HepG2 (cell line): Measurements from ENCODE around the gene ANTKMT. TPM values are rescaled to one million over a fixed set of nuclear protein-coding genes. Genes with fewer than 3 reads are reported as not detected.

ENCODE experiments used
- ATAC-seq: fragments of 200-7000 bp; cut with Tn5 transposase; 3 replicates; pipeline ENCODE4 v1.9.1; 2020; ENCODE audit warnings: mild to moderate bottlenecking, moderate library complexity
- BruUV-seq: library from RNA; stranded (reverse); fragments of 400-500 nt; replicated peaks from 2 replicates; lab custom pipeline; 2021; lab: Mats Ljungman, UMichigan
- CTCF ChIA-PET: fragments of 300-600 bp; formaldehyde crosslinking; extraction: SDS; loops from one replicate; lab custom pipeline; 2021; ENCODE audit warnings: low total read pairs, inconsistent platforms, low intra/inter-chr PET ratio; lab: Yijun Ruan, JAX
- POLR2A ChIA-PET: fragments of 350-600 bp; sonication (Branson Sonifier 250); formaldehyde crosslinking; loops from one replicate; lab custom pipeline; 2020; ENCODE audit warnings: antibody characterized with exemption, inconsistent platforms; lab: Yijun Ruan, JAX
- DNase-seq: peaks from one replicate; pipeline ENCODE4 v3.0.0-alpha.2; 2015; ENCODE audit warnings: low spot score
- FAIRE-seq: peaks from 3 replicates; lab custom pipeline; 2011; peaks lifted over from hg19 to GRCh38; lab: Jason Lieb, UNC
- H2AFZ ChIP-seq: one replicate; pipeline ENCODE4 v1.6.1; 2011; ENCODE audit warnings: low read length, inconsistent platforms
- H3K27ac ChIP-seq: fragments of 300-600 bp; 3 replicates; pipeline ENCODE4 v1.8.0; 2011; ENCODE audit warnings: mixed run types, mild to moderate bottlenecking, mixed read lengths, low read length, inconsistent platforms; ENCODE audit not compliant: insufficient read depth; ENCODE audit errors: extremely low read length
- H3K27me3 ChIP-seq, 2 experiments: fragments of 200-600 bp in 1 of 2; 2 replicates in 1 of 2; 3 replicates in 1 of 2; pipeline versions ENCODE4 v1.6.0 to v1.8.0; 2011; ENCODE audit warnings: low read length in 2 of 2, mild to moderate bottlenecking in 2 of 2, moderate library complexity in 2 of 2, inconsistent platforms in 1 of 2; ENCODE audit not compliant: insufficient read depth in 2 of 2, control insufficient read depth in 1 of 2
- H3K36me3 ChIP-seq, 2 experiments: fragments of 200-600 bp in 1 of 2; replicated peaks in 1 of 2; 2 replicates in 1 of 2; 3 replicates in 1 of 2; pipeline versions ENCODE4 v1.5.1 to v1.8.0; 2011; ENCODE audit warnings: low read length in 2 of 2, inconsistent platforms in 1 of 2; ENCODE audit not compliant: insufficient read depth in 2 of 2, control insufficient read depth in 1 of 2
- H3K4me1 ChIP-seq: 2 replicates; pipeline ENCODE4 v1.5.1; 2012; ENCODE audit warnings: low read length, inconsistent platforms; ENCODE audit not compliant: insufficient read depth
- H3K4me2 ChIP-seq: 2 replicates; pipeline ENCODE4 v1.6.0; 2011; ENCODE audit warnings: low read depth, low read length, inconsistent platforms
- H3K4me3 ChIP-seq, 3 experiments: fragments of 200-600 bp in 1 of 3; sonication (generic), shearing (Covaris generic) in 1 of 3; replicated peaks in 1 of 3; 2 replicates each; pipeline ENCODE4 v1.5.1; 2011 to 2016; ENCODE audit warnings: low read length in 3 of 3, inconsistent platforms in 2 of 3, low read depth in 2 of 3, mild to moderate bottlenecking in 2 of 3, control low read depth in 1 of 3, mixed read lengths in 1 of 3; ENCODE audit not compliant: insufficient read depth in 1 of 3
- H3K79me2 ChIP-seq: one replicate; pipeline ENCODE4 v1.6.1; 2011; ENCODE audit warnings: low read length, inconsistent platforms; ENCODE audit not compliant: insufficient read depth
- H3K9ac ChIP-seq: 2 replicates; pipeline ENCODE4 v1.6.0; 2011; ENCODE audit warnings: mild to moderate bottlenecking, low read depth, low read length, inconsistent platforms; ENCODE audit not compliant: insufficient read depth
- H3K9me3 ChIP-seq: 2 replicates; pipeline ENCODE4 v1.5.1; 2012; ENCODE audit warnings: mild to moderate bottlenecking, low read length
- H4K20me1 ChIP-seq: 2 replicates; pipeline ENCODE4 v1.6.0; 2011; ENCODE audit warnings: inconsistent platforms, mild to moderate bottlenecking, low read length, moderate library complexity; ENCODE audit not compliant: insufficient read depth
- CEBPB ChIP-seq: IDR thresholded peaks from 2 replicates; pipeline ENCODE4 v1.6.1; 2011; ENCODE audit warnings: low read depth, low read length, improper control_type of control experiment, borderline replicate concordance
- CSRNP2 ChIP-seq: sonication (generic); formaldehyde crosslinking; conservative IDR thresholded peaks from 2 replicates; pipeline ENCODE4 v1.8.0; 2022; ENCODE audit warnings: low read depth, missing genetic modification reagents
- FOXK2 ChIP-seq: fragments of 450-650 bp; IDR thresholded peaks from 2 replicates; pipeline ENCODE4 v1.6.1; 2016
- GABPA ChIP-seq, 2 experiments: IDR thresholded peaks; 2 replicates each; pipeline ENCODE4 v1.6.1; 2011 to 2016; ENCODE audit warnings: low read depth in 2 of 2, low read length in 1 of 2, missing biosample characterization in 1 of 2, missing genetic modification characterization in 1 of 2
- GPN1 ChIP-seq: sonication (generic); formaldehyde crosslinking; IDR thresholded peaks from 2 replicates; pipeline ENCODE4 v1.5.1; 2020; ENCODE audit warnings: missing genetic modification reagents, borderline replicate concordance
- MAFF ChIP-seq: IDR thresholded peaks from 2 replicates; pipeline ENCODE4 v1.6.1; 2011; ENCODE audit warnings: low read depth, low read length, improper control_type of control experiment
- NAIF1 ChIP-seq: sonication (generic); formaldehyde crosslinking; IDR thresholded peaks from 2 replicates; pipeline ENCODE4 v1.5.0; 2020; ENCODE audit warnings: mild to moderate bottlenecking, missing genetic modification reagents, borderline replicate concordance
- PCBP1 ChIP-seq: fragments of 200-400 bp; formaldehyde crosslinking; IDR thresholded peaks from 2 replicates; pipeline ENCODE4 v1.6.1; 2017; ENCODE audit warnings: mild to moderate bottlenecking, low read depth, low read length, borderline replicate concordance
- RELA ChIP-seq: sonication (generic); formaldehyde crosslinking; IDR thresholded peaks from 2 replicates; pipeline ENCODE4 v1.4.0; 2020; ENCODE audit warnings: missing genetic modification reagents
- SAP130 ChIP-seq: IDR thresholded peaks from 2 replicates; pipeline ENCODE4 v1.6.1; 2016; ENCODE audit warnings: low read depth
- SIN3A ChIP-seq: IDR thresholded peaks from 2 replicates; pipeline ENCODE4 v1.6.1; 2011; ENCODE audit warnings: low read depth, mild to moderate bottlenecking, control low read depth, low read length, borderline replicate concordance
- SIX4 ChIP-seq: sonication (generic); formaldehyde crosslinking; IDR thresholded peaks from 2 replicates; pipeline ENCODE4 v1.4.0; 2020; ENCODE audit warnings: missing genetic modification reagents
- TEF ChIP-seq: sonication (generic); formaldehyde crosslinking; IDR thresholded peaks from 2 replicates; pipeline ENCODE4 v1.5.0; 2020; ENCODE audit warnings: missing genetic modification reagents
- XRCC5 ChIP-seq: fragments of 200-400 bp; formaldehyde crosslinking; optimal IDR thresholded peaks from 2 replicates; pipeline ENCODE3; 2017; ENCODE audit warnings: mild to moderate bottlenecking, low read length
- ZC3H4 ChIP-seq: sonication (generic); formaldehyde crosslinking; IDR thresholded peaks from 2 replicates; pipeline ENCODE4 v1.4.0; 2020; ENCODE audit warnings: missing genetic modification reagents, borderline replicate concordance
- ZNF225 ChIP-seq: sonication (generic); formaldehyde crosslinking; IDR thresholded peaks from 2 replicates; pipeline ENCODE4 v1.4.0; 2020; ENCODE audit warnings: mild to moderate bottlenecking, missing genetic modification reagents
- ZNF251 ChIP-seq: sonication (generic); formaldehyde crosslinking; IDR thresholded peaks from 2 replicates; pipeline ENCODE4 v1.9.0; 2021; ENCODE audit warnings: mild to moderate bottlenecking, missing genetic modification reagents
- ZNF3 ChIP-seq: IDR thresholded peaks from 2 replicates; pipeline ENCODE4 v1.7.0; 2017; ENCODE audit warnings: inconsistent platforms
- ZNF800 ChIP-seq: sonication (generic); formaldehyde crosslinking; IDR thresholded peaks from 2 replicates; pipeline ENCODE4 v1.4.0; 2020; ENCODE audit warnings: missing genetic modification reagents
- WGBS: methylation state at CpG from one replicate; pipeline ENCODE4 v1.1.6; 2017; ENCODE audit warnings: low lambda C conversion rate; 5-methylcytosine and 5-hydroxymethylcytosine counted together
- in situ Hi-C: cut with HindIII; loops from 2 replicates; pipeline ENCODE4 v1.10.0; 2017; ENCODE audit warnings: low pct_unique_long_range_greater_than_20kb; ENCODE audit not compliant: extremely low pct_ligation_motif_present
- intact Hi-C: fragments of 100-400 bp; cut with micrococcal nuclease; formaldehyde crosslinking; loops from one replicate; pipeline ENCODE4 v1.10.0; 2022; ENCODE audit not compliant: unreplicated experiment
- polyA plus RNA-seq, 8 experiments: library from polyadenylated mRNA; depleted of rRNA in 3 of 8; stranded (reverse) in 7 of 8; unstranded in 1 of 8; fragments of >200 nt; fragmentation: Illumina TruSeq in 4 of 8; extraction: Trizol in 4 of 8; gene quantifications; 2 replicates each; pipeline versions ENCODE4 v1.2.1 to v1.2.3, GENCODE V29; 2011 to 2016; ENCODE audit warnings: low read depth in 4 of 8, missing spikeins in 1 of 8, mixed read lengths in 1 of 8; ENCODE audit not compliant: insufficient read depth in 1 of 8
- total RNA-seq, 5 experiments: library from RNA; depleted of rRNA; stranded (reverse); fragments of >200 nt; fragmentation: Illumina TruSeq; extraction: Trizol; gene quantifications; 2 replicates each; pipeline ENCODE4 v1.2.3, GENCODE V29; 2016; ENCODE audit warnings: low read depth in 1 of 5
- TF ChIP-seq, protein P1 (sequence below): sonication (generic); formaldehyde crosslinking; IDR thresholded peaks from 2 replicates; pipeline ENCODE4 v1.5.1; 2020; ENCODE audit warnings: missing genetic modification reagents, mild to moderate bottlenecking, borderline replicate concordance

Gene ANTKMT
- total and polyA plus RNA-seq, 2 of the 13 experiments (the other 11 are each of a cell fraction or from before 2014, with no cell fraction given) = 7.5 to 47.8 TPM

DNA sequence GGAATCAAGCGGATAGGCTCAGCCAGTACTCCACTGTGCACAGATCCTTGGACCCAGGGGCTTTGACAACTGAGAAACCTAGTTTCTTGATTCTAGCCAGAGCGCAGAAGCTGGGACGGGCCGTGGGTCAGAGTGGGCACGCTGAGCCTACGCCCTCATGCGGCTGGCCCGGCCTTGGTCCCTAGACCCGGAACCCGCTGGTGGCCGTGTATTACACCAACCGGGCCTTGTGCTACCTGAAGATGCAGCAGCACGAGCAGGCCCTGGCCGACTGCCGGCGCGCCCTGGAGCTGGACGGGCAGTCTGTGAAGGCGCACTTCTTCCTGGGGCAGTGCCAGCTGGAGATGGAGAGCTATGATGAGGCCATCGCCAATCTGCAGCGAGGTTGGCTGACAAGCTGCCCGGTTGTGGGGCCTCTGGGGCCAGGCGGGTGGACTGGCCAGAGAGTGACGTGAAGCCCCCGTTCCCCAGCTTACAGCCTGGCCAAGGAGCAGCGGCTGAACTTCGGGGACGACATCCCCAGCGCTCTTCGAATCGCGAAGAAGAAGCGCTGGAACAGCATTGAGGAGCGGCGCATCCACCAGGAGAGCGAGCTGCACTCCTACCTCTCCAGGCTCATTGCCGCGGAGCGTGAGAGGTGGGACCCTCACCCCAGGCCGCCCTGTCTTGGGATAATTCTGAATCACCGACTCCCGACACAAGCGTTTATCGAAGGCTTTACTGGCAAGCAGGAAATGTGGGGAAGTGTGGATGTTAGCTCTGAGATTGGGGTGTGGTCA lies 39.8 kb upstream of the ANTKMT start:
- in situ Hi-C loops (no loop called here), intact Hi-C loops (no loop called here)
- ATAC-seq = peak; percentile 14
- CTCF ChIA-PET = interaction anchor here (0.8 kb wide), 1 partner anchor 13 kb away, joined by 3 read pairs; the partner anchor contains the start of gene RHOT2
- Histone ChIP-seq H3K79me2 (peaks cover 16% of the 10 kb centered on the region), H3K36me3 (peaks cover 8 to 17% of the 10 kb centered on the region in 2 experiments; a peak in 4 of 5 replicates), H3K4me3 (peak overlapping the region; percentile 72 to 88 (median 85)), H3K4me2 (peak overlapping the region; percentile 80), H3K27me3 (no peaks in the 10 kb centered on the region; a peak in 1 of 5 replicates), H3K9me3 (no peaks in the 10 kb centered on the region), H3K27ac (peak overlapping the region; percentile 76), H4K20me1 (0 out of 2 replicates have a peak, but pooled peaks cover 3% of the 10 kb centered on the region), H2AFZ (no peak overlapping the region), H3K9ac (peak overlapping the region; percentile 82), H3K4me1 (peaks cover 33% of the 10 kb centered on the region)
- POLR2A ChIA-PET = interaction anchor here (0.6 to 4.4 kb wide), 7 partner anchors 8 to 311 kb away, joined by 3 to 34 read pairs (median 5); partner anchors contain the start of genes METRN, MRPL28, RHOT2 and WDR24
- no TSS peak for BruUV-seq
- no peak for FAIRE-seq
- 53% methylated on average over 34 of the region's 44 CpGs for WGBS
- DNase-seq = peak; percentile 49
- TF ChIP-seq XRCC5 (no peak), GPN1 (CRISPR knock-in tag) (no peak), ZNF225 (CRISPR knock-in tag) (peak; percentile 30; the same call in 1 of the 2 replicates), ZNF251 (CRISPR knock-in tag) (no peak), MAFF (no peak), SAP130 (CRISPR knock-in tag) (peak; percentile 84), ZNF3 (no peak), GABPA (IDR thresholded peaks at IDR 0.05; ENCODE audit: low read depth, low read length) (no peak; the same call in 1 of the 2 replicates), GABPA (CRISPR knock-in tag; IDR thresholded peaks at IDR 0.05; ENCODE audit: low read depth) (peak; percentile 54; the same call in 1 of the 2 replicates), CEBPB (no peak), RELA (CRISPR knock-in tag) (no peak), TEF (CRISPR knock-in tag) (no peak), SIN3A (peak; percentile 35; the same call in 1 of the 2 replicates), FOXK2 (no peak), SIX4 (no peak), ZNF800 (CRISPR knock-in tag) (no peak), NAIF1 (CRISPR knock-in tag) (no peak), CSRNP2 (no peak), ZC3H4 (CRISPR knock-in tag) (no peak), PCBP1 (no peak)
- TF ChIP-seq, protein P1, sequence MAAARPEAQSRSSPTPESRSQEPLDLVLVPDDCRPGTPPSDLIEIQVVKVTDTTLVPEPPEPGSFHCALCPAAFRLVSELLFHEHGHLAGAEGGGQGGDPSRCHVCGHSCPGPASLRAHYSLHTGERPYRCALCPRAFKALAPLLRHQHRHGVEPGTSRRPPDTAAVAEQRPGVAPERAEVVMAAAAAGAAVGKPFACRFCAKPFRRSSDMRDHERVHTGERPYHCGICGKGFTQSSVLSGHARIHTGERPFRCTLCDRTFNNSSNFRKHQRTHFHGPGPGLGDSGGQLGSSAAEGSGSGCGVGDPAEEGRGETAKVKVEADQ = no peak
